H1 (cell line): ENCODE results near the gene WAC. TPM values are rescaled to one million over a fixed set of nuclear protein-coding genes. Genes with fewer than 3 reads are reported as not detected.

Experiments used
- CTCF ChIA-PET: fragments of 300-600 bp; sonication (Branson Sonifier 250); formaldehyde crosslinking; loops from one replicate; lab custom pipeline; 2021; ENCODE audit not compliant: partially characterized antibody; lab: Charles Lee
- POLR2A ChIA-PET: fragments of 300-600 bp; sonication (Branson Sonifier 250); formaldehyde crosslinking; loops from one replicate; lab custom pipeline; 2021; ENCODE audit warnings: inconsistent platforms; ENCODE audit not compliant: partially characterized antibody; lab: Charles Lee
- DNase-seq, 2 experiments: peaks; one replicate each; pipeline versions ENCODE4 v3.0.0 to v3.0.0-alpha.2; 2010 to 2022; ENCODE audit warnings: low spot score in 2 of 2, low read depth in 1 of 2, mixed read lengths in 1 of 2
- FAIRE-seq: peaks from 2 replicates; lab custom pipeline; 2011; peaks lifted over from hg19 to GRCh38; lab: Jason Lieb, UNC
- H2AFZ ChIP-seq: 2 replicates; pipeline ENCODE4 v1.8.1; 2012; ENCODE audit warnings: low read length, inconsistent platforms
- H2AK5ac ChIP-seq: 2 replicates; pipeline ENCODE4 v1.6.1; 2013; ENCODE audit warnings: low read depth, low read length
- H2BK120ac ChIP-seq: replicated peaks from 2 replicates; pipeline ENCODE3; 2013; ENCODE audit warnings: low read depth, low read length, inconsistent platforms
- H2BK12ac ChIP-seq: 2 replicates; pipeline ENCODE4 v1.6.1; 2013; ENCODE audit warnings: low read depth, low read length
- H2BK15ac ChIP-seq: 2 replicates; pipeline ENCODE4 v1.6.1; 2013; ENCODE audit warnings: low read length
- H2BK20ac ChIP-seq: 2 replicates; pipeline ENCODE4 v1.6.1; 2013; ENCODE audit warnings: low read length
- H2BK5ac ChIP-seq: 2 replicates; pipeline ENCODE4 v1.6.1; 2013; ENCODE audit warnings: low read depth, low read length
- H3K14ac ChIP-seq: 2 replicates; pipeline ENCODE4 v1.6.1; 2013; ENCODE audit warnings: inconsistent platforms; ENCODE audit not compliant: insufficient read length
- H3K18ac ChIP-seq: 2 replicates; pipeline ENCODE4 v1.6.1; 2013; ENCODE audit warnings: low read length; ENCODE audit errors: extremely low read depth
- H3K23ac ChIP-seq: 2 replicates; pipeline ENCODE4 v1.6.1; 2013; ENCODE audit warnings: inconsistent platforms; ENCODE audit not compliant: insufficient read length
- H3K23me2 ChIP-seq: 2 replicates; pipeline ENCODE4 v1.6.1; 2013; ENCODE audit warnings: low read depth, low read length
- H3K27ac ChIP-seq: 2 replicates; pipeline ENCODE4 v1.6.1; 2011; ENCODE audit warnings: low read depth, low read length, inconsistent platforms
- H3K27me3 ChIP-seq, 4 experiments: replicated peaks in 1 of 4; 1 replicate in 1 of 4; 2 replicates in 3 of 4; pipeline versions ENCODE4 v1.6.1 to v1.8.1; 2011 to 2013; ENCODE audit warnings: low read length in 3 of 4, mild to moderate bottlenecking in 3 of 4, inconsistent platforms in 2 of 4, mixed read lengths in 2 of 4, moderate library complexity in 1 of 4; ENCODE audit not compliant: control insufficient read depth in 3 of 4, insufficient read depth in 3 of 4; ENCODE audit errors: extremely low read depth in 1 of 4
- H3K36me3 ChIP-seq, 4 experiments: 2 replicates each; pipeline versions ENCODE4 v1.6.1 to v1.8.1; 2011 to 2013; ENCODE audit warnings: mild to moderate bottlenecking in 4 of 4, low read length in 3 of 4, moderate library complexity in 2 of 4, control low read depth in 1 of 4, inconsistent platforms in 1 of 4; ENCODE audit not compliant: insufficient read depth in 4 of 4, control insufficient read depth in 2 of 4
- H3K4ac ChIP-seq: replicated peaks from 2 replicates; pipeline ENCODE3; 2013; ENCODE audit warnings: low read length, low read depth, mixed read lengths, inconsistent platforms; ENCODE audit not compliant: insufficient read length
- H3K4me1 ChIP-seq, 4 experiments: replicated peaks in 1 of 4; 1 replicate in 1 of 4; 2 replicates in 3 of 4; pipeline versions ENCODE4 v1.6.1 to v1.8.1; 2011 to 2013; ENCODE audit warnings: low read length in 3 of 4, inconsistent platforms in 2 of 4, mixed read lengths in 1 of 4; ENCODE audit not compliant: insufficient read depth in 4 of 4, control insufficient read depth in 3 of 4
- H3K4me2 ChIP-seq, 2 experiments: 2 replicates each; pipeline versions ENCODE4 v1.6.1 to v1.8.1; 2011 to 2013; ENCODE audit warnings: low read depth in 2 of 2, low read length in 2 of 2, control low read depth in 1 of 2, inconsistent platforms in 1 of 2, mild to moderate bottlenecking in 1 of 2; ENCODE audit not compliant: insufficient read depth in 1 of 2
- H3K4me3 ChIP-seq, 4 experiments: fragments of 200-600, 300-600 bp in 1 of 4; sonication (generic), shearing (Covaris generic), sonication (Bioruptor Twin) in 1 of 4; 2 replicates each; pipeline versions ENCODE4 v1.5.1 to v1.8.1; 2011 to 2016; ENCODE audit warnings: low read length in 4 of 4, low read depth in 3 of 4, control low read depth in 2 of 4, inconsistent platforms in 2 of 4, mild to moderate bottlenecking in 2 of 4, mixed read lengths in 1 of 4, moderate library complexity in 1 of 4; ENCODE audit not compliant: insufficient read depth in 2 of 4; ENCODE audit errors: extremely low read depth in 1 of 4
- H3K56ac ChIP-seq: replicated peaks from 2 replicates; pipeline ENCODE3; 2013; ENCODE audit warnings: low read depth, mild to moderate bottlenecking, mixed read lengths, low read length, inconsistent platforms; ENCODE audit not compliant: insufficient read length
- H3K79me1 ChIP-seq: 2 replicates; pipeline ENCODE4 v1.6.1; 2013; ENCODE audit warnings: low read depth, low read length, control low read depth
- H3K79me2 ChIP-seq, 2 experiments: 2 replicates each; pipeline versions ENCODE4 v1.6.1 to v1.8.1; 2012 to 2013; ENCODE audit warnings: low read length in 2 of 2, mild to moderate bottlenecking in 2 of 2, inconsistent platforms in 1 of 2; ENCODE audit not compliant: insufficient read depth in 2 of 2, control insufficient read depth in 1 of 2
- H3K9ac ChIP-seq, 4 experiments: replicated peaks in 1 of 4; 1 replicate in 1 of 4; 2 replicates in 3 of 4; pipeline versions ENCODE4 v1.6.1 to v1.8.1; 2011 to 2013; ENCODE audit warnings: low read depth in 3 of 4, low read length in 3 of 4, control low read depth in 2 of 4, mild to moderate bottlenecking in 2 of 4, moderate library complexity in 2 of 4, inconsistent platforms in 1 of 4; ENCODE audit errors: extremely low read depth in 1 of 4
- H3K9me3 ChIP-seq, 2 experiments: 2 replicates each; pipeline versions ENCODE4 v1.6.1 to v1.8.1; 2012 to 2013; ENCODE audit warnings: mild to moderate bottlenecking in 2 of 2, moderate library complexity in 2 of 2, control low read depth in 1 of 2, inconsistent platforms in 1 of 2, low read depth in 1 of 2, low read length in 1 of 2, mixed read lengths in 1 of 2; ENCODE audit not compliant: insufficient read depth in 2 of 2
- H4K20me1 ChIP-seq, 2 experiments: replicated peaks in 1 of 2; 2 replicates each; pipeline versions ENCODE3 to v1.8.1; 2011 to 2013; ENCODE audit warnings: inconsistent platforms in 2 of 2, low read length in 2 of 2, mild to moderate bottlenecking in 1 of 2; ENCODE audit not compliant: insufficient read depth in 2 of 2, control insufficient read depth in 1 of 2
- H4K5ac ChIP-seq: 2 replicates; pipeline ENCODE4 v1.6.1; 2013; ENCODE audit warnings: low read length, low read depth, mixed read lengths, inconsistent platforms; ENCODE audit not compliant: insufficient read length
- H4K8ac ChIP-seq: 2 replicates; pipeline ENCODE4 v1.8.0; 2013; ENCODE audit warnings: mild to moderate bottlenecking, moderate library complexity, low read length, inconsistent platforms; ENCODE audit not compliant: insufficient read depth; ENCODE audit errors: extremely low read depth
- H4K91ac ChIP-seq: replicated peaks from 2 replicates; pipeline ENCODE3; 2013; ENCODE audit warnings: low read length, mixed read lengths, inconsistent platforms; ENCODE audit not compliant: insufficient read length
- CHD1 ChIP-seq: IDR thresholded peaks from 2 replicates; pipeline ENCODE4 v1.6.1; 2012; ENCODE audit warnings: low read depth, low read length, improper control_type of control experiment
- EP300 ChIP-seq, 2 experiments: IDR thresholded peaks; 1 replicate in 1 of 2; 2 replicates in 1 of 2; pipeline ENCODE4 v1.6.1; 2011 to 2012; ENCODE audit warnings: low read depth in 2 of 2, low read length in 2 of 2, mild to moderate bottlenecking in 2 of 2, borderline replicate concordance in 1 of 2, inconsistent platforms in 1 of 2, moderate library complexity in 1 of 2
- NANOG ChIP-seq: IDR thresholded peaks from 2 replicates; pipeline ENCODE4 v1.6.1; 2011; ENCODE audit warnings: low read length, low read depth, mild to moderate bottlenecking, inconsistent platforms; ENCODE audit not compliant: insufficient read depth, poor library complexity, severe bottlenecking
- SP4 ChIP-seq: IDR thresholded peaks from 2 replicates; pipeline ENCODE4 v1.6.1; 2012; ENCODE audit warnings: low read length, inconsistent platforms
- WGBS, 2 experiments: shearing (Covaris generic) in 1 of 2; methylation state at CpG; one replicate each; pipeline versions ENCODE4 v1.1.6 to v1.1.7; 2013 to 2015; ENCODE audit warnings: low lambda C conversion rate in 2 of 2, mixed read lengths in 2 of 2, inconsistent platforms in 1 of 2, low coverage in 1 of 2, missing lambda C conversion rate in 1 of 2; ENCODE audit not compliant: insufficient replicate concordance in 2 of 2, insufficient coverage in 1 of 2, insufficient read length in 1 of 2; ENCODE audit errors: extremely low coverage in 1 of 2, missing lambda C conversion rate in 1 of 2; 5-methylcytosine and 5-hydroxymethylcytosine counted together
- polyA plus RNA-seq, 7 experiments: library from polyadenylated mRNA; depleted of rRNA in 3 of 7; stranded (reverse) in 5 of 7; unstranded in 2 of 7; fragments of >200 nt in 5 of 7; fragments of 200-250 nt in 2 of 7; gene quantifications; 1 replicate in 5 of 7; 2 replicates in 1 of 7; 4 replicates in 1 of 7; pipeline versions ENCODE4 v1.2.1 to v1.2.3, GENCODE V29; 2011 to 2013; ENCODE audit warnings: missing spikeins in 2 of 7, mixed read lengths in 2 of 7
- total RNA-seq: library from RNA; stranded (reverse); fragmentation: NEBNext Ultra II Directional; extraction: Animal tissue kit (Norgen Biotek cat#: 25700); gene quantifications from 2 replicates; pipeline ENCODE4 v1.2.1, GENCODE V29; 2021

Gene WAC
- total and polyA plus RNA-seq, 2 of the 8 experiments (the other 6 are each of a cell fraction or from before 2014, with no cell fraction given): 72.9 to 128 TPM

- H3K4me1 ChIP-seq: no peaks in the 10 kb centered on the region
- no peak for FAIRE-seq
- no peak overlapping the region for H2BK20ac ChIP-seq
- CTCF ChIA-PET: no interaction called here
- no peak for DNase-seq
- H3K4me2 ChIP-seq: no peak overlapping the region
- no peaks in the 10 kb centered on the region for H3K9me3 ChIP-seq
- H3K23ac ChIP-seq: no peak overlapping the region
- peaks cover 0 to 81% of the 10 kb centered on the region in 2 experiments; a peak in 3 of 4 replicates for H3K79me2 ChIP-seq
- no peak overlapping the region for H3K9ac ChIP-seq
- no peak overlapping the region for H2AK5ac ChIP-seq
- TF ChIP-seq EP300 (IDR thresholded peaks at IDR 0.05; ENCODE audit: borderline replicate concordance in 1 of 2, low read depth in 2 of 2, low read length in 2 of 2) (no peak), NANOG (no peak), SP4 (no peak), CHD1 (no peak)
- no peak overlapping the region for H4K5ac ChIP-seq
- H2BK5ac ChIP-seq: no peak overlapping the region
- peaks cover 0 to 52% (median 10%) of the 10 kb centered on the region in 4 experiments; a peak in 6 of 8 replicates for H3K36me3 ChIP-seq
- POLR2A ChIA-PET: interaction anchor here (2.5 kb wide), 1 partner anchor 8 kb away, joined by 8 read pairs; no protein-coding TSS in a partner anchor
- no peaks in the 10 kb centered on the region for H3K23me2 ChIP-seq
- no peak overlapping the region for H2BK120ac ChIP-seq
- no peaks in the 10 kb centered on the region for H3K27me3 ChIP-seq
- H3K18ac ChIP-seq: no peak overlapping the region
- no peaks in the 10 kb centered on the region; the same call in 1 of the 2 replicates for H3K79me1 ChIP-seq
- no peak overlapping the region for H4K8ac ChIP-seq
- no peak overlapping the region for H4K91ac ChIP-seq
- no peak overlapping the region for H2AFZ ChIP-seq
- H3K56ac ChIP-seq: no peak overlapping the region
- H3K14ac ChIP-seq: no peak overlapping the region
- no peak overlapping the region for H3K4me3 ChIP-seq
- no peak overlapping the region for H2BK15ac ChIP-seq
- H3K4ac ChIP-seq: no peak overlapping the region
- H3K27ac ChIP-seq: no peak overlapping the region
- H2BK12ac ChIP-seq: no peak overlapping the region
- peaks cover 10 to 11% of the 10 kb centered on the region in 2 experiments for H4K20me1 ChIP-seq
- 90% methylated on average over 12 of the region's 12 CpGs; no CpG with 5 or more reads in 1 of the 2 experiments for WGBS, 2 experiments
These were observed 71.9 kb downstream of the WAC start for GRCh38 chr10:28604567-28605536.
